NCI-H748 (cell line): ENCODE data around the gene IER3.

Source experiments
- DNase-seq: peaks from one replicate; lab custom pipeline; 2025; ENCODE audit not compliant: unreplicated experiment; lab: John Stamatoyannopoulos, UW

The IER3 gene, protein sequence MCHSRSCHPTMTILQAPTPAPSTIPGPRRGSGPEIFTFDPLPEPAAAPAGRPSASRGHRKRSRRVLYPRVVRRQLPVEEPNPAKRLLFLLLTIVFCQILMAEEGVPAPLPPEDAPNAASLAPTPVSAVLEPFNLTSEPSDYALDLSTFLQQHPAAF

GRCh38 chr6:30744054-30744805 lies at the start of gene IER3:
TSS of gene IER3 (minus strand) at chr6:30744547. CDS start at chr6:30744518, 29 bp downstream.
- peak; percentile 81 for DNase-seq

DNA sequence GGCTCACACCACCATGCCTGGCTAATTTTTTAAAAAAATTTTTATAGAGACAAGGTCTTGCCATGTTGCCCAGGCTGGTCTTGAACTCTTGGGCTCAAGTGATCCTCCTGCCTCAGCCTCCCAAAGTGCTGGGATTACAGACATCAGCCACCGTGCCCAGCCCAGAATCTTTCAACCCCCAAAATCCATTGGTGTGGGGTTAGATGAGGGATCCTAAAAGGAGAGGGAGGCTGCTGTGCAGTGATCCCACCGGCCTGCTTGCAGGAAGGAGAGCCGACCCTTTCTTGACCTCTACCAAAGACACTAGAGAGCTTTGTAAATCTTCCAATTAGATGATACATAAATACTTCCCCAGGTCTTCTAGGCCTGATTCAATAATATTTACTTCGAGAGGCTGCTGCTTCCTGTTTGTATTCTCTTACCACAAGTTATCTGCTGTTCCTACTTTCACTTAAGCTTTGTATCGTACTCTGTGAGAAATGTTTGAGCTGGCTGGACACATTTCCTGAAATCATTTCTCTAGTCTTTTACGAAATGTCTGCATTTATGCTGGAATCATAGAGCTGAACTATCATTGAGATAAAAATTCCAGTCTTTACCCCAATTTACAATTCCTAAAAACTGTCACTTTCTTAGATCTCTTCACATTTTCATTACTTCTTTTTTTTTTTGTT lies 49.3 kb upstream of the IER3 start:
- DNase-seq: no peak

- DNase-seq: no peak
Measured at GRCh38 chr6:30792786-30793185, 48.4 kb upstream of the IER3 start.

- DNase-seq: no peak
Measured at GRCh38 chr6:30790724-30791383, 46.5 kb upstream of the IER3 start.

DNA sequence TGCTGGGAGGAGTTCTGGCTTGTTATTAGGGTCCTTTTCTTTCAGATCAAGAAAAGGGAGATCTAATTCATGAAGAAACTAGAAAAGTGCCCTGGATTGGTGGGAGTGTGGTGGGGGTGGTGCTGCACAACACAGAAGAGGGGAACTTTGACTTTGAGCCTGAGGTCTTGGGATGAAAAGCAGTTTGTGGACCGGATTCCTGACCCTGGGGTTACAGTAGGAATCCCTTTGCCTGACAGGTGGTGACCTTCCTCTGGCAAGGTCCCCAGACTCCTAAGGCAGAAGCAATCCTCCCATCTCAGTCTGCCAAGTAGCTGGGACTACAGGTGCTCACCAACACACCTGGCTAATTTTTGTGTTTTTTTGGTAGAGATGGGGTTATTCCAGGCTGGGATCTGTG lies 45.3 kb upstream of the IER3 start:
- DNase-seq: no peak

DNA sequence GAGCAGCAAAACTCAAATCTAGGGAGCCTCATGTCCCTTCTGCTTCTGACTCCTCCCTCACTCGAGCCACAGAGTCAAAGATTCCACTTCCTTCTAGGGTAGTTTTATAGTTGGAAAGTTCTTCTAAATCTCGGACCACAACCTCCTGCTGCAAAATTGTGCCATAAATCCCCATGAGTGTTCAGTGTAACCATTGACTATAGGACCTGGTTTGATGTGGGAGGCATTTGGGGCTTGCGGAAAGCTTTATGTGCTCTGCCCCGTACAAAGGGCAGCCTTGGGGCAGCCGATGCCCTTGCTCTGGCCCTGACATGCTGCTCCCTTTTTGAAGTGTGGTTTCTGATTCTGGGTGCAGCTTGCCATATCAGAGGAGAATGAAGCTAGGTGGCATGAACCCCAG lies 43.6 kb upstream of the IER3 start:
- DNase-seq: no peak

- DNase-seq: no peak
Measured at GRCh38 chr6:30782425-30783014, 38.2 kb upstream of the IER3 start.

DNA sequence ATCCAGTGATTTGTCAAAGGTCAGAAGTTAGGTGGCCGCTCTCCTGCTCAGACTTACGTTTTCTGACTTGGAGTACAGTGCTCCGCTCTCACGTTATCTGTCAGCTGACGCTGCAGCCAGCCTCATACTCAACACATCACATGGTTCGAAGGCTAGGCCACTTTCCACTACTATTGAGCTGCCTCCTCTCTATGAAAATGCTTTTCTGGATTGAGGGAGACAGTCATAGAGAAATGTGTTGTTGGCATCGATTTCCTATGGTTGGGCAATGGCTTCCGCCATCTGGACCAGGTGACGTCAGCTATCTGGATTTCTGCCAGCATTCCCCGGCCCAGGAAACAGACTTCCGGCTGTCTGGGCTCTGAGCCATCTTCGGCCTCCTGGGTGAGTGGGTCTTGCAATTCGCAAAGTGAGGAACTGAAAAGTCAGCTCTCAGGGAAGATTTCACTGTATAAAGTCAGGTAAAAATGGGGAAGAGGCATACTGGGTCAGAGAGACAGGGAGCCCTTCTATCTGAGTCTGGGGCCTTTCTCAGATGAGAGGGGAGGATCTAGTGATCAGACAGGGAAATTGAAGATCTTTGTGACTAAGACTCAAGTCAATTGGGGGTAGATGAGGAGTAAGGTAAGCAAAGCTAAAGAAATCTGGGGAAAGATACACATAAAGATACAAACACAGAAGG lies 37.5 kb upstream of the IER3 start:
- peak; percentile 93 for DNase-seq

- DNase-seq: no peak
Measured at GRCh38 chr6:30781395-30781742, 37.0 kb upstream of the IER3 start.

GRCh38 chr6:30780642-30780920 lies 36.2 kb upstream of the IER3 start:
- no peak for DNase-seq

DNA sequence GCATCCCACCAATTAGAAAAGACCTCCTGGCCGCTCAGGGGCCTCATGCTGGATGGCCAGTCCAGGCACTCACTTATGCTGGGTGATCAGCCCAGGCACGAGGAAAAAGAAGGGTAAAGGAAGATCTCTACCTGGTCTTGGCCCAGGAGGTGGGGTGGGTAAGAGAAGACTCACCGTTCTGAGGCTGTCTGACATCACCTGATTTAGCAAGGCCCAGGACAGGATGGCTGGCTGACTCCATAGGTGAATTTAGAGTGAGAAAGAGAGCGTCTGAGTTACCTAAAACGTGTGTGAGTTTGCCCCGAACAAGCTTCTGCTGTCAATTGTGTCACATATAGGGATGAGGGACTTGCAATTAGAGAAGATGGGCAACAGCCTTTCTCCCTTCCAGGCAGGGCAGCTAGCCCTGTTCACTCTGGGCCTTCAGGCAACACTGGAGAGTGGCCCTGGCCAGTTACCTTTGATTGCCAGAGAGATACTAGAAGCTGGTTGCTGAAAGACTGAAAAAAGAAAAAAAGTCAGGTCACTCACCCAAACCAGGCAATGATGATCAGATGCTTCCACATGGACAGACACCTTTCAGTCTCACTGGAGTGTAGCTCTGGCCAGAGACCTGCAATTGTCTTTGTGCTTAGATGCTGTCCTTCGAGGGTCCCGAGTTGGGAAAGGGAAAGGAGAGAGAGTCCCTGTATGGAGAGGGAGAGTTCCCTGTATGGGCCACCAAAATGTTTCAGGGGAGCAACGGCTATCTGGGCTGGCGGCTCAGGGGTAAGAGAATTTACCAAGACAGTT lies 35.7 kb upstream of the IER3 start:
- no peak for DNase-seq

- no peak for DNase-seq
Measured at GRCh38 chr6:30778001-30778635, 33.8 kb upstream of the IER3 start.

- DNase-seq: no peak
Measured at GRCh38 chr6:30777155-30777485, 32.8 kb upstream of the IER3 start.

GRCh38 chr6:30776390-30777154 lies 32.2 kb upstream of the IER3 start:
- no peak for DNase-seq

DNA sequence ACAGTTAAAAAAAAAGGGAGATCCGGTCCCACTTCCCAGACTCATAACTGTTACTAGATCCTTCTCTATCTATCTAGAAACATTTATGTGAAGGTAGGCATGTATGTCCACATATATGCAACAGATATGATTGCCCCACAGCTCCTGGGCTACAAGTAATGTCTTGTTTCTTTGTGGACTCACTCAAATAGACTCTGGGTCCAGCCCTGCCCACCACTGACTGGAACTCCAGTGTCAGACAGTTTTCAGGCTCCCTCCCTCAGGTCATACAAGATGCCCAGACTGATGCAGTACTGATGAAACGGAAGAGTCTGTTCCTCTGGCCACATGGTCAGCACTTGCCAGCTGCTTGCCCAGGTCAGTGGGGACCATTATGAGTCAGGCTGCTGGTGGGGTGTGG lies 30.8 kb upstream of the IER3 start:
- DNase-seq: no peak

GRCh38 chr6:30774701-30775100 lies 30.4 kb upstream of the IER3 start:
- no peak for DNase-seq

GRCh38 chr6:30770592-30770991 lies 26.2 kb upstream of the IER3 start:
- DNase-seq: no peak

DNA sequence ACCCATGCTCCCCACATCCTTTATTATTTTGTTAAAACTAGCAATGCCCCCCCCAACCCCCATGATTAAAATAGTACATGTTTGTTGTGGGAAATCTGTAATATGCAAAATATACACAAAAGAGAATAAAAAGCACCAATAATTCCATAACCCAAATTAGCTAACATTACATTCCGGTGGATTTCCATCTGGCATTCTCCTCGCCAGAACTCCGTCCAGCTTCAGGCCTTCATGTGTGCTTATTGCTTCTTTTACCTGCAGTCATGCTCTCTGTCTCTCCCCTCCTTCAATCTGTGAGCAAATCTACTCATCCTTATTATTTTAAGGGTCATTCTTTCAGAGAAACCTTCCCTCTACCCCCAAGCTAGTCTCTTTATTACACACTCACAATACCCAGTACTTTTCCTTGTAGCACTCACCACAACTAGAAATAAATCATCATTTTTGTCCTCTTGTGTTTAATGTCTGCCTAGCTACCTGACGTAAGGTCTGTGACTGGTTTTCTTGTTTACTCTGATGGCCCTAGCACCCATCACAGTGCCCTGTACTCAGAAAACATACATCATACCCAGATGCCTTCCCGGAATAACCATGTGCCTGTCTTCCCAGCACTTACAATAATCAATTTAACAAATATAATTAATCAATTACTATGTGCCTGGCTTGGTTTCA lies 25.6 kb upstream of the IER3 start:
- DNase-seq: no peak
